H1 (cell line): ENCODE results near the gene MRPS14. TPM values are rescaled to one million over a fixed set of nuclear protein-coding genes. Genes with fewer than 3 reads are reported as not detected.

Experiments
- CEBPB ChIP-seq: IDR thresholded peaks from 2 replicates; pipeline ENCODE4 v1.6.1; 2012; ENCODE audit warnings: low read depth, low read length
- CHD7 ChIP-seq: fragments of 300-600 bp; sonication (generic); IDR thresholded peaks from 2 replicates; pipeline ENCODE4 v1.7.1; 2012; ENCODE audit warnings: low read length, moderate library complexity, mild to moderate bottlenecking, inconsistent platforms; ENCODE audit not compliant: insufficient replicate concordance
- CTCF ChIP-seq, 3 experiments: IDR thresholded peaks; 1 replicate in 2 of 3; 2 replicates in 1 of 3; pipeline versions ENCODE4 v1.5.1 to v1.6.1; 2011; ENCODE audit warnings: low read length in 3 of 3, mild to moderate bottlenecking in 3 of 3, inconsistent platforms in 2 of 3, low read depth in 1 of 3, moderate library complexity in 1 of 3; ENCODE audit not compliant: insufficient read depth in 1 of 3; ENCODE audit errors: control extremely low read depth in 1 of 3
- GABPA ChIP-seq: IDR thresholded peaks from 2 replicates; pipeline ENCODE4 v1.6.1; 2011; ENCODE audit warnings: mild to moderate bottlenecking, low read length, moderate library complexity, borderline replicate concordance; ENCODE audit not compliant: insufficient read depth
- MAX ChIP-seq: IDR thresholded peaks from 2 replicates; pipeline ENCODE4 v1.6.1; 2012; ENCODE audit warnings: inconsistent platforms
- PHF8 ChIP-seq: fragments of 200-600 bp; sonication (generic); conservative IDR thresholded peaks from 2 replicates; pipeline ENCODE4 v1.7.1; 2012; ENCODE audit warnings: low read depth, mild to moderate bottlenecking, inconsistent platforms, low read length, moderate library complexity
- TCF12 ChIP-seq: IDR thresholded peaks from 2 replicates; pipeline ENCODE4 v1.6.1; 2011; ENCODE audit warnings: low read depth, mild to moderate bottlenecking, low read length
- USF2 ChIP-seq: IDR thresholded peaks from 2 replicates; pipeline ENCODE4 v1.6.1; 2011; ENCODE audit warnings: low read length, improper control_type of control experiment
- polyA plus RNA-seq, 7 experiments: library from polyadenylated mRNA; depleted of rRNA in 3 of 7; stranded (reverse) in 5 of 7; unstranded in 2 of 7; fragments of >200 nt in 5 of 7; fragments of 200-250 nt in 2 of 7; gene quantifications; 1 replicate in 5 of 7; 2 replicates in 1 of 7; 4 replicates in 1 of 7; pipeline versions ENCODE4 v1.2.1 to v1.2.3, GENCODE V29; 2011 to 2013; ENCODE audit warnings: missing spikeins in 2 of 7, mixed read lengths in 2 of 7
- total RNA-seq: library from RNA; stranded (reverse); fragmentation: NEBNext Ultra II Directional; extraction: Animal tissue kit (Norgen Biotek cat#: 25700); gene quantifications from 2 replicates; pipeline ENCODE4 v1.2.1, GENCODE V29; 2021

MRPS14 gene
- total and polyA plus RNA-seq, 2 of the 8 experiments (the other 6 are each of a cell fraction or from before 2014, with no cell fraction given), result 27.5 to 38.7 TPM

GRCh38 chr1:174964972-174965361 is 58.3 kb downstream of the MRPS14 start (continued):
- TF ChIP-seq CHD7 (no peak), CTCF (IDR thresholded peaks at IDR 0.05; ENCODE audit: control extremely low read depth in 1 of 3, insufficient read depth in 1 of 3, low read depth in 1 of 3, low read length in 3 of 3) (no peak), GABPA (no peak), MAX (no peak), PHF8 (no peak), CEBPB (no peak), USF2 (no peak), TCF12 (no peak)
